Neural progenitor cell (in vitro differentiated cells): ENCODE results near the gene IL27RA.

Experiments
- CTCF ChIP-seq: fragments of 200-600 bp; sonication (generic); IDR thresholded peaks from 2 replicates; pipeline ENCODE4 v1.5.1; 2017; ENCODE audit warnings: antibody characterized with exemption, mild to moderate bottlenecking
- EZH2 ChIP-seq: fragments of 200-600 bp; sonication (generic); IDR thresholded peaks from 2 replicates; pipeline ENCODE4 v1.6.1; 2017; ENCODE audit warnings: antibody characterized with exemption, mild to moderate bottlenecking, moderate library complexity
- EZH2phosphoT487 ChIP-seq: fragments of 200-600 bp; sonication (generic); IDR thresholded peaks from 2 replicates; pipeline ENCODE4 v1.6.1; 2017; ENCODE audit warnings: antibody characterized with exemption

- TF ChIP-seq CTCF (no peak), EZH2 (no peak), EZH2phosphoT487 (no peak)
Measured at GRCh38 chr19:13992025-13992424, 39.5 kb upstream of the IL27RA start.
